ENCODE results near the gene TNFRSF19. TPM values are rescaled to one million over a fixed set of nuclear protein-coding genes. Genes with fewer than 3 reads are reported as not detected.

The TNFRSF19 gene
- total and polyA plus RNA-seq, 10 donors: 1.0 to 12.2 (median 3.8) TPM

DNA sequence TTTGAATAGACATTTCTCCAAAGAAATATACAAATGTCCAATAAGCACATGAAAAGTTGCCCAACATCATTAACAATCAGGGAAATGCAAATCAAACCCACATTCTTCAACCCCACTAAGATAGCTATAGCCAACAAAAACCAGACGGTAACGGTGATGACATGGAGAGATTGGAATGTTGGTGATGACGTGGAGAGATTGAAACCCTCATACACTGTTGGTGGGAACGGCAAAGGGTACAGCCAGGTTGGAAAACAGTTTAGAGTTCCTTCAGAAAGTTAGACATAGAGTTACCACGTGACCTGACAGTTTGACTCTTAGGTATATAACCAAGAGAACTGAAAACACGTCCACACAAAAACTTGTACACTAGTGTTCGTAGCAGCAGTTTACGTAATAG, 48.1 kb downstream of the TNFRSF19 start:
- no peaks in the 10 kb centered on the region for H3K36me3 ChIP-seq
- H3K27ac ChIP-seq: no peak overlapping the region
- H3K9me3 ChIP-seq: no peaks in the 10 kb centered on the region
- intact Hi-C loops (cut with DNase I; ENCODE audit: low total_unique reads): no loop called here
- WGBS, 5 donors: 89 to 97% (median 92%) methylated on average over 8 of the region's 8 CpGs
- no peak overlapping the region for H3K4me3 ChIP-seq
- TF ChIP-seq CTCF (IDR thresholded peaks at IDR 0.05 in 8 of 11, conservative IDR thresholded peaks at IDR 0.05 in 3 of 11) (no peak), POLR2AphosphoS5 (IDR thresholded peaks at IDR 0.05) (no peak), POLR2A (IDR thresholded peaks at IDR 0.05) (no peak)
- no peak for DNase-seq
- peaks cover 0 to 7% (median 0%) of the 10 kb centered on the region in 6 donors for H3K4me1 ChIP-seq
- no peaks in the 10 kb centered on the region for H3K27me3 ChIP-seq (replicated peaks in 1 of 7)

DNA sequence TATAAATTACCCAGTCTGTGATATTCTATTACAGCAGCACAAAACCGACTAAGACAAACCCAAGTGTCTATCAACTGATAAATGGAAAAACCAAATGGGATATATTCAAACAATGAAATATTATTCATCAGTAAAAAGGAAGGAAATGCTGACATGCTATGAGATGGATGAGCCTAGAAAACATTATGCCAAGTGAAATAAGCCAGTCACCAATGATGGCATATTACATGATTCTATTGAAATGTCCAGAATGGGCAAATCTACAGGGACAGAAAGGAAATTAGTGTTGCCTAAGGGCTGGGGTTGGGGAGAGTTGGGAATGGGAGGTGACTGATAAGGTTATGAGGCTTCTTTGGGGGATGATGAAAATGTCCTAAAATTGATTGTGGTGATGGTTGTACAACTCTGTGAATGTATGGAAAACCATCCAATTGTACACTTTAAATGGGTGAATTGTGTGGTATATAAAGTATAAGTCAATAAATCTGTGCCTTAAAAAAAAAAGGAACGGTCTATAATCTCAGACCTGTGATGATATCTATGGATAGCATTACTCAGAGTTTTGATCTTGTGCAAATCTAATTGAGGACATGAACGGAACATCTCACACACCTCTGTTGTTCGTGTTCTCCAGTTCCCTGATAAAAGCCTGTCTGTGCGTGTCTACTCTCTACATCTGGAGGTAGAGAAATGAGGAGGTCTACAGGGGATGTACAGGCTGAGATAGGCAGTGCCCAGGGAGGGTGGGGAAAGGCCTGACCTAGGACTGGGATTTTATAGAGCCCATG, 49.0 kb downstream of the TNFRSF19 start:
- 88 to 95% (median 92%) methylated on average over 5 of the region's 5 CpGs for WGBS, 5 donors

GRCh38 chr13:23620211-23620610, 50.0 kb downstream of the TNFRSF19 start:
- Histone ChIP-seq H3K4me3 (no peak overlapping the region), H3K27me3 (replicated peaks in 1 of 7) (no peaks in the 10 kb centered on the region), H3K4me1 (peaks cover 0 to 7% (median 0%) of the 10 kb centered on the region in 6 donors), H3K27ac (no peak overlapping the region), H3K9me3 (peaks cover 0 to 3% (median 0%) of the 10 kb centered on the region in 8 donors), H3K36me3 (no peaks in the 10 kb centered on the region)
- 85 to 99% (median 90%) methylated on average over 5 of the region's 5 CpGs for WGBS, 5 donors
- intact Hi-C loops (cut with DNase I; ENCODE audit: low total_unique reads): no loop called here
- no peak for DNase-seq
- no peak for TF ChIP-seq CTCF (IDR thresholded peaks at IDR 0.05 in 8 of 11, conservative IDR thresholded peaks at IDR 0.05 in 3 of 11)
- no peak for TF ChIP-seq POLR2A (IDR thresholded peaks at IDR 0.05)
- TF ChIP-seq POLR2AphosphoS5 (IDR thresholded peaks at IDR 0.05): no peak

More for the DNA sequence above, 49.0 kb downstream of the TNFRSF19 start:
- H3K4me3 ChIP-seq: no peak overlapping the region
- no peak for DNase-seq
- H3K27ac ChIP-seq: no peak overlapping the region
- peaks cover 0 to 3% (median 0%) of the 10 kb centered on the region in 8 donors for H3K9me3 ChIP-seq
- H3K4me1 ChIP-seq: peaks cover 0 to 7% (median 0%) of the 10 kb centered on the region in 6 donors
- TF ChIP-seq POLR2AphosphoS5 (IDR thresholded peaks at IDR 0.05) (no peak), POLR2A (IDR thresholded peaks at IDR 0.05) (no peak), CTCF (IDR thresholded peaks at IDR 0.05 in 8 of 11, conservative IDR thresholded peaks at IDR 0.05 in 3 of 11) (no peak)
- no peaks in the 10 kb centered on the region for H3K27me3 ChIP-seq (replicated peaks in 1 of 7)
- intact Hi-C loops (cut with DNase I; ENCODE audit: low total_unique reads): no loop called here
- H3K36me3 ChIP-seq: no peaks in the 10 kb centered on the region

GRCh38 chr13:23620613-23621315, 50.6 kb downstream of the TNFRSF19 start:
- no peaks in the 10 kb centered on the region for H3K27me3 ChIP-seq (replicated peaks in 1 of 7)
- DNase-seq: no peak
- H3K36me3 ChIP-seq: no peaks in the 10 kb centered on the region
- no peak overlapping the region for H3K27ac ChIP-seq
- TF ChIP-seq POLR2A (IDR thresholded peaks at IDR 0.05) (no peak), CTCF (IDR thresholded peaks at IDR 0.05 in 8 of 11, conservative IDR thresholded peaks at IDR 0.05 in 3 of 11) (no peak), POLR2AphosphoS5 (IDR thresholded peaks at IDR 0.05) (no peak)
- H3K4me3 ChIP-seq: no peak overlapping the region
- intact Hi-C loops (cut with DNase I; ENCODE audit: low total_unique reads): no loop called here
- peaks cover 0 to 3% (median 0%) of the 10 kb centered on the region in 8 donors for H3K9me3 ChIP-seq
- 69 to 91% (median 81%) methylated on average over 8 of the region's 8 CpGs for WGBS, 5 donors
- peaks cover 0 to 7% (median 0%) of the 10 kb centered on the region in 6 donors for H3K4me1 ChIP-seq

Data from spleen (tissue), 11 donors.